ENCODE results near the gene P4HB. TPM values are rescaled to one million over a fixed set of nuclear protein-coding genes. Genes with fewer than 3 reads are reported as not detected.

Gene P4HB
- total RNA-seq, 3 donors from 2014 or later, result 374 to 475 (median 466) TPM

DNA sequence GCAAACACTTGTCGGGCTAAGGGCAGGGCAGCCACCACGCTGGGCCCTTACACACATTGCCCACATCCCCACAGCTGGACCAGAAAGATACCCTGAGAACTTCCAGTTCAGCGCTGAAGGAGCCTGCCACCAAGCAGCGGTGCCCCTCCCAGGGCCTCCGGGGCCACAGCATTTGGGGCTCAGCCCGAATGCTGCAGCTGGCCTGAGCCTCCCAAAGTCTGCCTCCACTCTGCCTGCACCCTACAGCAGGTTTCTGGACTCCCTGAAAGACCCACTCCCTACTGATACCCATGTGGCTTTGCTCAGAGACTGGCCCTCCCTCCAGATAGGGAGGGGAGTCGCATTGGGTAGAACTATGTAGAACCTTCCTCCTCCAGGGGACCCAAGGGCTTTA is 28.8 kb downstream of the P4HB start:
- no peak for DNase-seq (ENCODE audit: low spot score in 2 of 2)
- H3K4me3 ChIP-seq, result peak overlapping the region in 1 of 3 donors; percentile 97
- no peaks in the 10 kb centered on the region for H3K27me3 ChIP-seq
- intact Hi-C loops (cut with DNase I; ENCODE audit: low total_unique reads), result no loop called here
- H3K9me3 ChIP-seq, result no peaks in the 10 kb centered on the region
- peaks cover 4 to 16% of the 10 kb centered on the region in 2 donors for H3K4me1 ChIP-seq
- peak overlapping the region; percentile 82 to 90 for H3K27ac ChIP-seq
- TF ChIP-seq POLR2AphosphoS5 (IDR thresholded peaks at IDR 0.05) (no peak), POLR2A (IDR thresholded peaks at IDR 0.05) (no peak)
- TF ChIP-seq, protein P1, sequence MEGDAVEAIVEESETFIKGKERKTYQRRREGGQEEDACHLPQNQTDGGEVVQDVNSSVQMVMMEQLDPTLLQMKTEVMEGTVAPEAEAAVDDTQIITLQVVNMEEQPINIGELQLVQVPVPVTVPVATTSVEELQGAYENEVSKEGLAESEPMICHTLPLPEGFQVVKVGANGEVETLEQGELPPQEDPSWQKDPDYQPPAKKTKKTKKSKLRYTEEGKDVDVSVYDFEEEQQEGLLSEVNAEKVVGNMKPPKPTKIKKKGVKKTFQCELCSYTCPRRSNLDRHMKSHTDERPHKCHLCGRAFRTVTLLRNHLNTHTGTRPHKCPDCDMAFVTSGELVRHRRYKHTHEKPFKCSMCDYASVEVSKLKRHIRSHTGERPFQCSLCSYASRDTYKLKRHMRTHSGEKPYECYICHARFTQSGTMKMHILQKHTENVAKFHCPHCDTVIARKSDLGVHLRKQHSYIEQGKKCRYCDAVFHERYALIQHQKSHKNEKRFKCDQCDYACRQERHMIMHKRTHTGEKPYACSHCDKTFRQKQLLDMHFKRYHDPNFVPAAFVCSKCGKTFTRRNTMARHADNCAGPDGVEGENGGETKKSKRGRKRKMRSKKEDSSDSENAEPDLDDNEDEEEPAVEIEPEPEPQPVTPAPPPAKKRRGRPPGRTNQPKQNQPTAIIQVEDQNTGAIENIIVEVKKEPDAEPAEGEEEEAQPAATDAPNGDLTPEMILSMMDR (IDR thresholded peaks at IDR 0.05), result no peak
- H3K36me3 ChIP-seq, result no peaks in the 10 kb centered on the region

DNA sequence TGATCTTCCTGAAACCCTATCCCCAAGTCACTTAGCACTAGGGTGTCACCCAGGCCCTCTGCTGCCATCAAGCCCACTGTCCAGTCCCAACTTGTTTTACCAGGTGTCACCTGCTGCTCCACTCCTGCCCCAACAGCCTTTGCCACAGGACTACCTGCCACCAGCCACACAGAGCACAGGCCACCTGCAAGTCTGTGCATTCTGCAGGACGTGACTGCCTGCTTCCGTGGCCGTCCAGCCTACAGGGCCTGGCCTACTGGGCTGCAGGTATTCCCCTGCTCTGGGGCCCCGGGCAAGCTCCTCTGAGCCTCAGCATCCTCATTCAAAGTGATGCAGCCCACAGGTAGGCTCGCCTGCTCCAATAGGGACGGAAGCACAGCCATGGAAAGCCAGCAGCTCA is 30.5 kb downstream of the P4HB start:
- TF ChIP-seq POLR2AphosphoS5 (IDR thresholded peaks at IDR 0.05), result no peak
- no peak for TF ChIP-seq POLR2A (IDR thresholded peaks at IDR 0.05)
- TF ChIP-seq, protein P1 (IDR thresholded peaks at IDR 0.05), result no peak
- Histone ChIP-seq H3K36me3 (no peaks in the 10 kb centered on the region), H3K9me3 (no peaks in the 10 kb centered on the region), H3K27ac (no peak overlapping the region), H3K4me3 (no peak overlapping the region), H3K27me3 (no peaks in the 10 kb centered on the region), H3K4me1 (peaks cover 4 to 16% of the 10 kb centered on the region in 2 donors)
- intact Hi-C loops (cut with DNase I; ENCODE audit: low total_unique reads), result no loop called here
- no peak for DNase-seq (ENCODE audit: low spot score in 2 of 2)

DNA sequence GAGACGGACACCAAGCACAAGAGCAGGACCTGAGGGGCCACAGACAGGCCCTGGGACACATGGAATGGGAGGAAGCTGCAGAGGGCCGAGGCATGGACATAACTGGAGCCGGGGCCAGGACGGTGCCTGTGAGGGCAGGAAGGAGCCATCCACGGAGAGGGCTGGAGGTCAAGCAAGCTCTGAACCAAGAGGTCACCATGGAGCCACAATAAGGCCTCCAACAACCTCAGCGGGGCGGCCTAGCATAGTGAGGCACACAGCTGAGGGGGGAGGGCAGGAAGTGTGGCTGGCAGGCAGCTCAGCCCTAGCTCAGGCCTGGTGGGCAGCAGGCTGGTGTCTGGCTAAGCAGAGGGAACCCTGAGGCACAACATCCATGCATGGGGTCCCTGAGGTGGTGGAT is 31.7 kb downstream of the P4HB start:
- no peak for TF ChIP-seq POLR2A (IDR thresholded peaks at IDR 0.05)
- TF ChIP-seq, protein P1 (IDR thresholded peaks at IDR 0.05), result no peak
- no peak for TF ChIP-seq POLR2AphosphoS5 (IDR thresholded peaks at IDR 0.05)
- no peak for DNase-seq (ENCODE audit: low spot score in 2 of 2)
- no peaks in the 10 kb centered on the region for H3K36me3 ChIP-seq
- intact Hi-C loops (cut with DNase I; ENCODE audit: low total_unique reads), result no loop called here
- no peaks in the 10 kb centered on the region for H3K9me3 ChIP-seq
- no peaks in the 10 kb centered on the region for H3K27me3 ChIP-seq
- H3K4me3 ChIP-seq, result no peak overlapping the region
- H3K4me1 ChIP-seq, result peaks cover 3 to 11% of the 10 kb centered on the region in 2 donors
- H3K27ac ChIP-seq, result no peak overlapping the region

DNA sequence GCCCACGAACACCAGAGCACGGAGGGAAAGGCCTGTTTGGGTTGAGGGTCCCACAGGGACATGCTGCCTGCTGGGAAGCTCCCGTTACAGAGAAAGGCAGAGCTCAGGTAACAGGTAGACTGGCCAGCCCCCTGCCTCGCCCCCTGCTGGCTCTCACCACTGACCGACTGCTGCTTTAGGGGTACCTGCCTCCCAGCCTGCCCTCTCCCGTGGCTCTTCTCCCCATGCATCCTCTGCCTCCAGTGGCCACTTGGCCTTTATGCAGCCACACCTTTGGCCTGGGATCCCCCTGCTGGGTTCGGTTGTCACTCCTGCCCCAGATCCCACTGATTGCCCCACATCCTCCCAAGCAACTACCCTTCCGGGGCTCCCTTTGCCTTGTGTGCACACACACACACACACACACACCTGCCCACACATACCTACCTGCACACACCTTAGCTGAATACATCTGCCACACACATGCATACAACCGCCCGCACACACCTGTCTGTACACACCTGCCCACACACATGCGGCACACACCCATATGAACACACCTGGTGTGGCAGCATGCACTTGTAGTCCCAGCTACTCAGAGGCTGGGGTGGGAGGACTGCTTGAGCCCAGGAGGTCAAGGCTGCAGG is 34.4 kb downstream of the P4HB start:
- Histone ChIP-seq H3K4me1 (peaks cover 7 to 11% of the 10 kb centered on the region in 2 donors), H3K36me3 (no peaks in the 10 kb centered on the region), H3K27me3 (no peaks in the 10 kb centered on the region), H3K27ac (no peak overlapping the region), H3K4me3 (no peak overlapping the region), H3K9me3 (no peaks in the 10 kb centered on the region)
- TF ChIP-seq POLR2AphosphoS5 (IDR thresholded peaks at IDR 0.05) (no peak), POLR2A (IDR thresholded peaks at IDR 0.05) (no peak)
- TF ChIP-seq, protein P1 (IDR thresholded peaks at IDR 0.05), result no peak
- DNase-seq (ENCODE audit: low spot score in 2 of 2), result no peak
- intact Hi-C loops (cut with DNase I; ENCODE audit: low total_unique reads), result no loop called here

DNA sequence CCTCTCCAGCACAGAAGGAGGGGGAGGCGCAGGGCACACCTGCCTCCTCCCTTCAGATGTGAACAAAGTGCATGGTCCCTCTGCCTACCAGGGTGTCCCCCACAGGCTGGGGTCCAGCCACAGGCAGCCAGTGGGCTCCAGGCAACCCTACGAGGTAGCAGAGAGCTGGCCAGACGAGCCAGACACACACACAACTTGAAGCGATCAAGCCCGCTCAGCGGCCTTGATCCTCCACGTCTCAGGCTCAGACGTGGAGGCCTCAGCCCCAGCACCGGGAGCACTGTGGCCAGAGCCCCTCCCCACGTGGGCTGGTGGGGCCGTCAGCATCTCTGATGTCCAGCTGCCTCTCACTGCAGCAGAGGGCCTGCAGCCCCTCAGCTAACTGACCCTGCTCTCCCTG is 35.7 kb downstream of the P4HB start:
- H3K27ac ChIP-seq, result no peak overlapping the region
- H3K4me1 ChIP-seq, result peaks cover 7 to 11% of the 10 kb centered on the region in 2 donors
- no peak for TF ChIP-seq POLR2AphosphoS5 (IDR thresholded peaks at IDR 0.05)
- TF ChIP-seq, protein P1 (IDR thresholded peaks at IDR 0.05), result no peak
- TF ChIP-seq POLR2A (IDR thresholded peaks at IDR 0.05), result no peak
- H3K27me3 ChIP-seq, result no peaks in the 10 kb centered on the region
- no peaks in the 10 kb centered on the region for H3K36me3 ChIP-seq
- no peaks in the 10 kb centered on the region for H3K9me3 ChIP-seq
- intact Hi-C loops (cut with DNase I; ENCODE audit: low total_unique reads), result no loop called here
- no peak overlapping the region for H3K4me3 ChIP-seq
- no peak for DNase-seq (ENCODE audit: low spot score in 2 of 2)

Measured in breast epithelium (tissue), 4 donors.